Medulla oblongata (tissue), 1 donor: ENCODE data around the gene E4F1.
"Not testable (repeated sequence)": the region's sequence is repeated elsewhere in the genome, so short reads cannot be mapped to it uniquely, and the experiment has no call there.

Experiments used
- DNase-seq: peaks from one replicate; pipeline ENCODE4 v3.0.0-alpha.2; 2015; ENCODE audit errors: extremely low spot score

Gene E4F1

GRCh38 chr16:2190002-2190658 is 33.3 kb upstream of the E4F1 start:
- no peak for DNase-seq

- peak; percentile 48 for DNase-seq
Measured at GRCh38 chr16:2190659-2191445, 32.5 kb upstream of the E4F1 start.

- no peak for DNase-seq
Measured at GRCh38 chr16:2191446-2191706, 32.0 kb upstream of the E4F1 start.

- DNase-seq: no peak
Measured at GRCh38 chr16:2194166-2194834, 29.1 kb upstream of the E4F1 start.

- no peak for DNase-seq
Measured at GRCh38 chr16:2194852-2195321, 28.5 kb upstream of the E4F1 start.

- no peak for DNase-seq
Measured at GRCh38 chr16:2195322-2196161, 27.8 kb upstream of the E4F1 start.

GRCh38 chr16:2196162-2196980 is 27.0 kb upstream of the E4F1 start, which contains the start of gene CASKIN1:
TSS of gene CASKIN1 (minus strand) at chr16:2196605. CDS start at chr16:2196432, 173 bp downstream.
- no peak for DNase-seq

- DNase-seq: no peak
Measured at GRCh38 chr16:2196981-2197511, 26.3 kb upstream of the E4F1 start.

- DNase-seq: no peak
Measured at GRCh38 chr16:2197765-2198164, 25.6 kb upstream of the E4F1 start.

- DNase-seq: no peak
Measured at GRCh38 chr16:2198283-2198682, 25.1 kb upstream of the E4F1 start.

GRCh38 chr16:2199095-2199494 is 24.3 kb upstream of the E4F1 start:
- no peak for DNase-seq

- no peak for DNase-seq
Measured at GRCh38 chr16:2199621-2200139, 23.7 kb upstream of the E4F1 start.

GRCh38 chr16:2200313-2200712 is 23.1 kb upstream of the E4F1 start:
- DNase-seq: no peak

GRCh38 chr16:2203119-2203688 is 20.2 kb upstream of the E4F1 start:
- DNase-seq: not testable (repeated sequence)

GRCh38 chr16:2204416-2205103 is 18.8 kb upstream of the E4F1 start:
- no peak for DNase-seq

- peak; percentile 90 for DNase-seq
Measured at GRCh38 chr16:2205104-2205966, 18.1 kb upstream of the E4F1 start, which contains the start of gene MLST8. TSS of gene MLST8 (plus strand) at chr16:2205454. CDS start at chr16:2206086, 632 bp downstream.

- DNase-seq: no peak
Measured at GRCh38 chr16:2205967-2206313, 17.5 kb upstream of the E4F1 start.

GRCh38 chr16:2206420-2206779 is 17.0 kb upstream of the E4F1 start:
- no peak for DNase-seq
